NCI-H1048 (cell line): ENCODE data around the gene RCBTB1.
"Not testable (repeated sequence)": the region's sequence is repeated elsewhere in the genome, so short reads cannot be mapped to it uniquely, and the experiment has no call there.

Experiments used
- DNase-seq: peaks from one replicate; lab custom pipeline; 2025; lab: John Stamatoyannopoulos, UW

Gene RCBTB1

DNA sequence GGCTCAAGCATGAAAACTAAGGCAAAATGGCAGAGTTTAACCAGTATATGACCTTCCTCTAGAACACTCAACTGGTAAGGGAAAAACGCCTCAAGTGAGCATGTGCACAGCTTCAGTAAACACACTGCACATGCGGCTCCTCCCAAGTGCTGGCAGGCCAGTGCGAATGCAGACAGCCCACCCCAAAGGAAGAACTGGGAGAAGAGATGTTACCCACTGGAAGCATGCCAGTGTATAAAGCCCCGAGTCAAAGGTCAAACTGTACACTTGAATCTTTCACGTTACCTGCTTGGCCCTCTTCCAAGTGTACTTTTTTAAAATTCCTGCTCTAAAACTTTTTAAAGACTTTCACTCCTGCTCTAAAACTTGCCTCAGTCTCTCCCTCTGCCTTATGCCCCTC lies 19.2 kb upstream of the RCBTB1 start:
- DNase-seq: no peak

DNA sequence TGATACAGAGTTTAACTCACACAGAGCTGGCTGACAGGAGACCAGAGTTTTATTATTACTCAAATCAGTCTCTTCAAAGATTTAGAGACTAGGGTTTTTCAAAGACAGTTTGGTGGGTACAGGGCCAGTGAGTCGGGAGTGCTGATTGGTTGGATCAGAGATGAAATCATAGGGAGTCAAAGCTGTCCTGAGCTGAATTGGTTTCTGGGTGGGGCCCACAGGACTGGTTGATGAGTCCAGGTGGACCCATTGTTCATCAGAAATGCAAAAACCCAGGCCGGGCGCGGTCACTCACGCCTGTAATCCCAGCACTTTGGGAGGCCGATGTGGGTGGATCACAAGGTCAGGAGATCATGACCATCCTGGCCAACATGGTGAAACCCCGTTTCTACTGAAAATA lies 17.3 kb upstream of the RCBTB1 start:
- DNase-seq: not testable (repeated sequence)

DNA sequence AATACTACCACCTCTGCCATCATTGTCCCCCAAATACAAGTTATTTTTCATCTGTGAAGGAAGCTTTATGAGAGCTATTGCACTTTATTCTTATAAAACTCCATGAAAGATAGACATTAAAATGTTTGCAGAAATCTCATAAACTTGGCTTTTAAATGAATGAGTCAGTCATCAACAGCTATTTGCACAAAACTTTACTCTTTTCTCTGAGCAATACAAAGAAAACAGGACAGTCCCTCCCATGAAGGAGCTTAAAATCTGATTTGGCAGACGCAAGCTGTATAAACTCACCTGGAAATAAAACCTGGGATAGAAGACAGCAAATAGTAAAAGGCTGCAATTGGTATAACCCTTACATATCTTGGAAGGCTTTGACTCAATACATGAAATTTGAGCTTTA lies 16.6 kb upstream of the RCBTB1 start:
- DNase-seq: no peak

DNA sequence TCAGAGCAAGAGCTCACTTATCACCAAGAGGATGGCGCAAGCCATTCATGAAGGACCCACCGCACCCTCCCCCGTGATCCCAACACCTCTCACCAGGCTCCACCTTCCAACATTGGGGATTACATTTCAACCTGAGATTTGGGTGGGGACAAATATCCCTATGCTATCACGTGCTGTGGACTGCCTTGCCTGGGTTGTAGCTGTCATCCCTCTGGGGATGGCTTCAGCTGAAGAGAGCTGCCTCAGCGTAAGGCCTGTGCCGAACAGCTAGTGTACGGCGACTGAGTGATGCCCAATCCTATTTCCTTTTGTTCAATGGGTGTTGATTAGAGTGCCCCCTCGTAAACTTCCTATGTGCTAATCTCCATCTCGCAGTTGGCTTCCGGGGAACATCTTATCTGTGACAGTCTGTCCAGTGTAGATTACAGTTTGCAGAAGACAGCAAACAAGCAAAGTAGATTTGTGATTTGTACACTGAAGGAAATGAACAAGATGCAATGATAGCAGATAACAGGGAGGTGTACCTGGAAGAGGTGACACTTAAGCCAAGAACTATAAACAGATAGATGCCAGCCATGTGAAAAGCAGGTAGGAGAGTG lies 11.8 kb upstream of the RCBTB1 start:
- DNase-seq: no peak

DNA sequence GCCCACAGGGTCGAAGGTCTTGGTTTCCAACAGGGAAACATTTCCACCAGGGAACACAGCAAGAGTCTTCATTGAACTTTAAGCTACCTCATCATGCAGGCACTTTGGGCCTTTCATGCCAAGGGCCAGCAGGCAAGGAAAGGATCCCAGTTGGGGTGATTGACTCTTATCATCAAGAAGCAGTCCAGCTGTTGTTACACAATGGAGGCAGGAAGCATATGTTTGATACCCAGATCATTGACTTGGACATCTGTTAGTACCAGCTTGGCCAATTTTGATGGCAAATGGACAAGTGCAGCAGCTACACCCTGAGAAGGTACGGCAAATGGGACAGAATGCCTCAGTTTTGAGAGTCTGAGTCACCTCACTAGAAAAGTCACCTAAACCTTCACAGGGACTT lies 10.9 kb upstream of the RCBTB1 start:
- DNase-seq: no peak

GRCh38 chr13:49594576-49594975 lies 9.2 kb upstream of the RCBTB1 start:
- no peak for DNase-seq

DNA sequence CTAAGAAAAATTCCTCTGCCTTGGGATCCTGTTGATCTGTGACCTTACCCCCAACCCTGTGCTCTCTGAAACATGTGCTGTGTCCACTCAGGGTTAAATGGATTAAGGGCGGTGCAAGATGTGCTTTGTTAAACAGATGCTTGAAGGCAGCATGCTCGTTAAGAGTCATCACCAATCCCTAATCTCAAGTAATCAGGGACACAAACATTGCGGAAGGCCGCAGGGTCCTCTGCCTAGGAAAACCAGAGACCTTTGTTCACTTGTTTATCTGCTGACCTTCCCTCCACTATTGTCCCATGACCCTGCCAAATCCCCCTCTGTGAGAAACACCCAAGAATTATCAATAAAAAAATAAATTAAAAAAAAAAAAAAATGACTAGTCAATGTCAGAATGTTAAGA lies 8.5 kb upstream of the RCBTB1 start:
- DNase-seq: not testable (repeated sequence)

GRCh38 chr13:49590714-49591113 lies 5.4 kb upstream of the RCBTB1 start:
- not testable (repeated sequence) for DNase-seq

GRCh38 chr13:49587311-49587847 lies 2.0 kb upstream of the RCBTB1 start:
- no peak for DNase-seq

DNA sequence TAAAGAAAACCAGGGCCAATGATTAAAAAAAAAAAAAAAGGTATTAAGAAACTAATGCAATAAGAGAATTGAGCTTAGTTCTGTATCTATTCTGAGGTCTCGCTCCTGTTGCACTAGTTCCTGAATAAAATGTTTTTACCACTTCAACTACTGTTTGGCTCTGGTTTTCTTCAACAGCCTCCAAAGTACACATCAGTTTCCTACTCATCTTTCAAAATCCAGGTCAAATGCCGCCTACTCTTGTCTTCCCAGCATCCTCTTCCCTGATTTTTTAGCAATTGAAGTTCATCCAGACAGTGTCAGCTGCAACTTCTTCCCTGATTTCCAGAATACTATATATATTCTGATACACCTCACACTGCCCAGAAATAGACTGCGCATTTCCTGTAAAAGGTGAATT lies 1.4 kb upstream of the RCBTB1 start:
- DNase-seq: no peak

DNA sequence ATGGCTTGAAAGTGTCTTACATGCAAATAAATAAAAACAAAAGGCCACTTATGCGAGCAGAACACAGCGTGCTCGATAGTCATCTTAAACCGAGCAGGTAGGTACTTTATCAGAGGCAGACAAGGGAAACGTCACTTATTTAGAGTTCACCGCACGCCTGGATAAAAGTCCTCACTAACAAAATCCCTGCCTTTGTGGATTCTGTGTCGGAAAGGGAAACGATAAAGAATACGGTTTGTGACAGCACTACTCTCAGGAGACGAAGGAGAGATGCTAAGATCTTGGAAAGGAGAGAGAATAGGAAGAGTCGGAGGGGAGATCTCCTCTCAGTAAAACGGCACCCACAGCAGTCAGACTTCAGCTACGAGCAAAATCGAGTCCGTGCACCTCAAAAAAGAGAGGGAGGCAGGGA lies 581 bp downstream of the RCBTB1 start:
- DNase-seq: no peak

DNA sequence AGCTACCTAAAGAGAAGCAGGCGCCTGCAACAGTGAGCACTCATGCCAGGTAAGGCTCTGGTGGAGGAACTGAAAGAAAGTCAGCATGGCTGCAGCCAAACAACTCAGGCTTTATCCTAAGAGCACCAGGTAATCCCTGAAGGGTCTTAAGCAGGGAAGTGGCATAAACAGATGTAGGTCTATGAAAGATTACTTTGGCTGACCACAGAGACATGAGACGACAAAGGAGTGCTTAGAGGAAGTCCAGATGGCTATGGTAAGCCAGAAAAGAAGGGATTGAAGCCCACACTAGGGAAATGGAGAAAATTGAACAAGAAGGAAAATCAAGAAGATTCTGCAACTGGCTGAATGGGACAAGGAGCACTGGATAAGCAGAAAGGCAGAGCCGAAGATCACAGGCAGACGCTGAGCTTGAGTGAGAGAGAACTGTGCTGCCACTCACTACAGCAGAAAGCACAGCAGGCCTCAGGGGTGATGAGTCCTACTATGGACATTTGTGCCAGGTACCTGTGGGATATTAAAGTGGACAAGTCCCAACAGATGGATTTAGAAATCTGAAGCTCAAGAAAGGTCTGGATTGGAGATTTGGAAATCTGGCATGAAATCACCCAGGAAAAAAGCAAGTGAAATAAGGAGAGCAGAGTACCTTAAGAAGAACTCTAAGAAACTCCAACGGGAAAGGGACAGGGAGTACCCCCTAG lies 4.2 kb downstream of the RCBTB1 start:
- no peak for DNase-seq

DNA sequence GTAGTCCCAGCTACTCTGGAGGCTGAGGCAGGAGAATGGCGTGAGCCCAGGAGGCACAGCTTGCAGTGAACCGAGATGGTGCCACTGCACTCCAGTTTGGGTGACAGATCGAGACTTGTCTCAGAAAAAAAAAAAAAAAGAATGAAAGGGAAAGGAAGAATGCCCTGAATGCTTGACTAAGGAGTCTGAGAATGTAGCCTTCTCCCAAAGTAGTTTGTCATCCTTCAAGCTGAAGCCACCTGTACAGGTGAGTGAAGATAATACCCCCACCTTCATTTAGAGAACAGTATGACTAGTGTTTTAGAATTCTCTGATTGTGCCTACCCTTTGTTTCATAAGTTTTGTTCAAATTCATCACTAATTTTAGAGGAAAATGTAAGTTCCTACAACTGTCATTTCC lies 5.9 kb downstream of the RCBTB1 start:
- no peak for DNase-seq

- no peak for DNase-seq
Measured at GRCh38 chr13:49571299-49572240, 13.8 kb downstream of the RCBTB1 start.

DNA sequence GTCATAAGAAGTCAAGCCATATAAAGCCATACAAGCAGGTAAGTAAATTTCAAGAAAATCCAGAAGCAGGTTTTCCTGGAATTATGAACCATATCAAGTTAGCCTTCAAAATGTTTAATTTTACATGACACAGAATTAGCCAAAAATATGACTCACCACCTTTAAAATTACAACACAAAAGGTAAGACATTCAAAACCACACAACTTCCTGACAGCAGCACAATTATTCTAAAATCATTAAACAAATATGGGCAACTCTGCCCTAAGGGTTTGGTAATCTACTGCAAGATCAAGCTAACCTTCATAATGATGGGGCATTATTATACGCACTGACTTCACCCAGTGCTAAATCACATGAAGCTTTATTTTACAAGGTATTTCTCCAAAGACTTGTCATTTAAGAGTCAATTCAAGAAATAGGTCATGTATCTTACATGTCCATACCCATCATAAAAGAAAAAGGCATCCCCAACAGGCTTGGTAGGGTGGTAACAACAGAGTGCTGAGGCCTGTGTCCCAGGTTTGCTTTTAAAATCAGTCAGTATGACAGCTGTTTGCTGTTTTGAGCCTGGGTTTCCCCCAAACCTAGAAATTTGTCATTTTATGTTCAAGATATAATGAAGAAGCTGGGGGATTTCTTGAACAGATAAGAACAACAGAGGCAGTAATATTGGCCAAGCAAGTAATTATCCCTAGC lies 15.2 kb downstream of the RCBTB1 start:
- peak; percentile 30 for DNase-seq

DNA sequence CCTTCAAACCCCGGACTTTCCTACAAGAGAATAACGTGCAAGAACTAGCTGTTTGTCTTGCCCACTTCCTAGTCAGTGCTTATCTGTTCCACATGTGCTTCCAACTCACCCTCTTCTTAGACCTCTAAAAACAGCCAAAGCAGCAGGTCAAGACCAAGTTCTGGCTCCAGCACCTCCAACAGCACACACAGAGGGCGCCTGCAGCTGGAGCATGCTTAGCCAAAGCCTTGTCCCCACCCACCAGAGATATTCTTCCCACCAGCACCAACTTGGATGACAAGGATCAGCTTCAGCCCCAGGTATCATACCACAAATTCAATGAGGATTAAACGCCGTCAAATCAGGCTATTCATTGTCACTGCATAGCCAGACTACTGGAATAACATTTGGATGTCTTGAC lies 17.9 kb downstream of the RCBTB1 start:
- DNase-seq: no peak

DNA sequence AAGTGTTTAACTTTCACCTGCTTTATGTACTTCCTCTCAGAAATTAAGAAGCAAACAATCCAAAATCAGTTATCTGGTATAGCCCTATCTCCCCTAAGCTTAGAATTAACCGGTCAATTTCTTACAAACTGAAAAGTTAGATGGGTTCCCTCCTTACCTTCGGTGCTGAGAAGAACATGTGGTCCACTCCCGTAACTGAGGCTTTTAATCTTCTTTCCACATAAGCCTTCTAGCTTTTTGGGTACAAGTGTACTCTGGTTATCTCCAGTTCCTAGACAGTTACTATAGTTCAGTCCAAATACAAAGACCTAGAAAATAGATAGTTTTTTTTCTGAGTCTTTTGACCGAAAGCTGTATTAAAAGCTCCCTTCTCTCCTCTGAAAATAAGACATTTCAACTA lies 18.9 kb downstream of the RCBTB1 start:
- no peak for DNase-seq

DNA sequence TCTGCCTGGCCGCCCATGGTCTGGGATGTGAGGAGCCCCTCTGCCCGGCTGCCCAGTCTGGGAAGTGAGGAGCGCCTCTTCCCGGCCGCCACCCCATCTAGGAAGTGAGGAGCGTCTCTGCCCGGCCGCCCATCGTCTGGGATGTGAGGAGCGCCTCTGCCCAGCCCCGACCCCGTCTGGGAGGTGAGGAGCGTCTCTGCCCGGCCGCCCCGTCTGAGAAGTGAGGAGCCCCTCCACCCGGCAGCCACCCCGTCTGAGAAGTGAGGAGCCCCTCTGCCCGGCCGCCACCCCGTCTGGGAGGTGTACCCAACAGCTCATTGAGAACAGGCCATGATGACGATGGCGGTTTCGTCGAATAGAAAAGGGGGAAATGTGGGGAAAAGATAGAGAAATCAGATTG lies 19.9 kb downstream of the RCBTB1 start:
- DNase-seq: not testable (repeated sequence)

GRCh38 chr13:49563516-49563915 lies 21.8 kb downstream of the RCBTB1 start:
- DNase-seq: no peak

DNA sequence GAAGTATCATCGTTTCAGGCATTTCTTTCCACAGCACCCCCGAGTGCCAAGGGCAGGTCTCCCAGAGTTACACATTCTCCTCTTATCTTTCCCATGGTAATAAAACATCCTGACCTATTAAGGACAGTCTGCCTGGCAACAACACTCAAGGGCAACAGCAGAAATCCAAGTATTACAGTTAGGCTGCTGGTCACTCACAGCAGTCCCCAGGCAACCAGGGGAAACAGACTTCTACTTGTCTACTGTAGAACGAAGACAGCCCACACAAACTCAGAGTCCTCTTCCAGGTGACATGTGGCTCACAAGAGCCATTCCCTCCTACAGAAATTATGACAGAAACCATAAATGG lies 24.3 kb downstream of the RCBTB1 start:
- no peak for DNase-seq

DNA sequence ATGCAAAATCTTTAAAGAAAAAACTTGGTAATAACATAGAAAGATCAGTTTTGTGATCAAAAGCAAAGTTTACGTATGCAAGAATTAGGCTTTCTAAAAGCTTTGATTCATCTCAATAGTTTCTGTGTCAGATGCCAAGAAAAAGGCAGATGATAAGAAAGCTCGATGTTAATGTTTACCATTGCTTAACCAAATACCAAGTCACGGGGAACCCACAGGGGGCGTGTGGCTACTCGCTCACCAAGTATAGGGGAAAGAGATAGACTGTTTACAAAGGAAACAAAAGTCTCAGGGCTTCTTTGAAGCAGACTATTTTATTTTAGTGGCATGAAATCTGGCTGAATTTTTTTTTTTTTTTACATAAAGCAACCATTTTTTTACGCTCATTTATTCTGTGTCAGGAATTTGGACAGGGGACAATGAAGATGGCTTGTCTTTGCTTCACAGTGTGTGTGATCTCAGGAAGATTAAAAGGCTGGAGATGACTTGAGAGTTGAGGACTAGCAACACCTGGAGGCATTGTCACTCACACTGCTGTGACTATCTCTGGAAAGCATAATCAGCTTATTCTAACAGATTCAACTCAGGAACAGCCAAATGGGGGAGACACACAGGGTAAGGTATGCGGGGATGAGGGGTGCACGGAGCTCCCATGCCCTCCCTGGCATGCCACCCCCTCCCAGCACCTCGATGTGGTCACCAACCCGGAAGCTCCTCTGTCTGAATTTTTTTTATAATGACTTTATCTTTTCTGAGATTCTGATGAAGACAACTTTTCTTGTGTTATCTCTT lies 24.9 kb downstream of the RCBTB1 start:
- no peak for DNase-seq
